Parathyroid adenoma (tissue), 2 donors: ENCODE results near the gene FBXL7.

Experiments
- H2AFZ ChIP-seq: fragments of 300-600 bp; sonication (generic); one replicate; pipeline ENCODE4 v1.7.0; 2017; ENCODE audit warnings: antibody characterized with exemption, mild to moderate bottlenecking
- H3K27ac ChIP-seq: fragments of 300-600 bp; sonication (generic); one replicate; pipeline ENCODE4 v1.7.0; 2017
- H3K27me3 ChIP-seq: fragments of 300-600 bp; sonication (generic); one replicate; pipeline ENCODE4 v1.7.0; 2017; ENCODE audit warnings: low read length; ENCODE audit not compliant: control insufficient read depth, insufficient read depth
- H3K36me3 ChIP-seq: fragments of 300-600 bp; sonication (generic); one replicate; pipeline ENCODE4 v1.7.0; 2017; ENCODE audit warnings: low read length; ENCODE audit not compliant: control insufficient read depth, insufficient read depth
- H3K4me1 ChIP-seq: fragments of 300-600 bp; sonication (generic); one replicate; pipeline ENCODE4 v1.7.0; 2017; ENCODE audit warnings: control low read depth
- H3K4me2 ChIP-seq: fragments of 300-600 bp; sonication (generic); one replicate; pipeline ENCODE4 v1.7.0; 2017; ENCODE audit warnings: low read length
- H3K4me3 ChIP-seq: fragments of 300-600 bp; sonication (generic); one replicate; pipeline ENCODE4 v1.7.0; 2017; ENCODE audit warnings: low read depth, low read length
- H3K79me2 ChIP-seq: fragments of 300-600 bp; sonication (generic); one replicate; pipeline ENCODE4 v1.7.0; 2017; ENCODE audit warnings: control low read depth
- H3K9ac ChIP-seq: fragments of 300-600 bp; sonication (generic); one replicate; pipeline ENCODE4 v1.7.0; 2017; ENCODE audit warnings: mild to moderate bottlenecking
- H3K9me3 ChIP-seq: fragments of 300-600 bp; sonication (generic); one replicate; pipeline ENCODE4 v1.7.0; 2017; ENCODE audit warnings: low read length; ENCODE audit not compliant: control insufficient read depth
- TF ChIP-seq, protein P1 (sequence below): fragments of 300-600 bp; sonication (generic); IDR thresholded peaks from one replicate; pipeline ENCODE4 v1.7.0; 2017; ENCODE audit warnings: antibody characterized with exemption, mild to moderate bottlenecking
- donor health status: primary hyperparathyroidism.

Gene FBXL7

DNA sequence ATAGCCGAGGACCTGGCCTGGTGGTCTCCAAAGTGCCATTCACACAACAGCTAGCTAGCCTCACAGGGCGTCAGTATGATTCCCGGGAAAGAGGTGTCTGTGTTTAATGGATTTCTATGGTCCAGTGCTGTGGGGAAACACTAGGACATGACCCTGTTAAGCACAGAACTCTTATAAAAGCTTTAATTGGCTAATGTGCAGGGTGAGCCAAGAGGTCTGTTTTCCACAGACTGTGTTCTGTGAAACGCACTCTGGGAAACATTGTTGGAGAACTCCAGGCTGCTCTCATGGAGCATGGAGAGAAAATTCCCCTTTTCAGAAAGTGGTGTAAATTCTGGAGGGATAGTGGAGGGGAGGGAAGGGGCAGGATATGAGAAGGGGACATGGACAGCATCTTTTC, 331.4 kb downstream of the FBXL7 start:
- no peak overlapping the region for H3K4me2 ChIP-seq
- no peaks in the 10 kb centered on the region for H3K79me2 ChIP-seq
- H3K27me3 ChIP-seq = no peaks in the 10 kb centered on the region
- no peak overlapping the region for H3K27ac ChIP-seq
- no peak overlapping the region for H2AFZ ChIP-seq
- TF ChIP-seq, protein P1, sequence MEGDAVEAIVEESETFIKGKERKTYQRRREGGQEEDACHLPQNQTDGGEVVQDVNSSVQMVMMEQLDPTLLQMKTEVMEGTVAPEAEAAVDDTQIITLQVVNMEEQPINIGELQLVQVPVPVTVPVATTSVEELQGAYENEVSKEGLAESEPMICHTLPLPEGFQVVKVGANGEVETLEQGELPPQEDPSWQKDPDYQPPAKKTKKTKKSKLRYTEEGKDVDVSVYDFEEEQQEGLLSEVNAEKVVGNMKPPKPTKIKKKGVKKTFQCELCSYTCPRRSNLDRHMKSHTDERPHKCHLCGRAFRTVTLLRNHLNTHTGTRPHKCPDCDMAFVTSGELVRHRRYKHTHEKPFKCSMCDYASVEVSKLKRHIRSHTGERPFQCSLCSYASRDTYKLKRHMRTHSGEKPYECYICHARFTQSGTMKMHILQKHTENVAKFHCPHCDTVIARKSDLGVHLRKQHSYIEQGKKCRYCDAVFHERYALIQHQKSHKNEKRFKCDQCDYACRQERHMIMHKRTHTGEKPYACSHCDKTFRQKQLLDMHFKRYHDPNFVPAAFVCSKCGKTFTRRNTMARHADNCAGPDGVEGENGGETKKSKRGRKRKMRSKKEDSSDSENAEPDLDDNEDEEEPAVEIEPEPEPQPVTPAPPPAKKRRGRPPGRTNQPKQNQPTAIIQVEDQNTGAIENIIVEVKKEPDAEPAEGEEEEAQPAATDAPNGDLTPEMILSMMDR = no peak
- H3K36me3 ChIP-seq = no peaks in the 10 kb centered on the region
- no peak overlapping the region for H3K4me3 ChIP-seq
- no peaks in the 10 kb centered on the region for H3K4me1 ChIP-seq
- H3K9ac ChIP-seq = no peak overlapping the region
- H3K9me3 ChIP-seq = no peaks in the 10 kb centered on the region

DNA sequence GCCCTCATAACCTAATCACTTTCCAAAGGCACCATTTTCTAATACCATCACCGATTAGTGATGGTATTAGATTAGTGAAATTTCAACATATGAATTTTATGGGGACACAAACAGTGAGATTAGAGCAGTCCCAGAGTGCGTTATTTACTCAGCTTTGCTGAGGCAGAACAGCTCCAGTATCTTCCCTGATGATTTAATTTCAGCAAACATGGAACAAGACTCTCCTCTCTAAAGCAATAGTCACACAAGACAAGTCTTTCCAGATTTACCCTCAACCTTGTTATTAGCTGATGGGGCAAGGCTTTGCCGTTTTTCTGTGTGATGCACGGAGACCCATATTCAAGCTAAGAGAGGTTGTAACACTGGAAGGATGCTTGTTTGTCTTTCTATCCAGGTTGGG, 333.4 kb downstream of the FBXL7 start:
- no peaks in the 10 kb centered on the region for H3K36me3 ChIP-seq
- no peaks in the 10 kb centered on the region for H3K27me3 ChIP-seq
- H3K9ac ChIP-seq = no peak overlapping the region
- no peak overlapping the region for H3K4me3 ChIP-seq
- no peak overlapping the region for H3K27ac ChIP-seq
- no peaks in the 10 kb centered on the region for H3K79me2 ChIP-seq
- no peaks in the 10 kb centered on the region for H3K4me1 ChIP-seq
- H3K9me3 ChIP-seq = no peaks in the 10 kb centered on the region
- TF ChIP-seq, protein P1 = no peak
- H3K4me2 ChIP-seq = no peak overlapping the region
- no peak overlapping the region for H2AFZ ChIP-seq

DNA sequence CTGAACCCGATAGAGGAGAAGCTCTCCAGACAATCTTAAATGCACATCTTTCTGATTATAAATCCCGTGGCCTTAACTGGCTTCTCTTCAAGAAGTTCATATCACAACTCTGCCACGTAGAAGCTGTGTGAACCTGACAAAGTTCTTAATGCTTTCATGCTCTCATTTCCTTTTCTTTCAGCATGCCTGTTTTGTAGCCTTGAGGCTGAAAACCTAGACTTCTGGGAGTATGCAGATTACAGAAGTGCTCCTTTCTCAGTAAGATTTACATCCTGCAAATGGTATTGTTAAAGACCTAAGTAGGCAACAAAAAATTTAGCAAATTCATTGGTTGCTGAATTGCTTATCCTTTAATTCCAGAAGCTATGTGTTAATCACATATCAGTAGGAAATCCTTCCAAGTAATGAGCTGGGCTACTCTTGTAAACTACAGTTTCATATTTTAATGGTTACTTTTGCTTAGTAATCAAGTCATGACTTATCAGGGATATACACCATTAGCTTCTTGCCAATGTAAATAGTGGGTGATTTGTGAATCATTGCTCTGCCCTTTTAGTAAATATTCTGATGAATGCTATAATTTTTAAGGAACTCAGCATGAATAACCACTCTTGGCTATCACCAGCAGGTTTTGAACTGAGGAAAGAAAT, 334.7 kb downstream of the FBXL7 start:
- H3K4me3 ChIP-seq = no peak overlapping the region
- no peaks in the 10 kb centered on the region for H3K9me3 ChIP-seq
- no peaks in the 10 kb centered on the region for H3K79me2 ChIP-seq
- H3K36me3 ChIP-seq = no peaks in the 10 kb centered on the region
- H2AFZ ChIP-seq = no peak overlapping the region
- no peak overlapping the region for H3K27ac ChIP-seq
- H3K4me2 ChIP-seq = no peak overlapping the region
- no peaks in the 10 kb centered on the region for H3K4me1 ChIP-seq
- TF ChIP-seq, protein P1 = no peak
- no peak overlapping the region for H3K9ac ChIP-seq
- no peaks in the 10 kb centered on the region for H3K27me3 ChIP-seq

DNA sequence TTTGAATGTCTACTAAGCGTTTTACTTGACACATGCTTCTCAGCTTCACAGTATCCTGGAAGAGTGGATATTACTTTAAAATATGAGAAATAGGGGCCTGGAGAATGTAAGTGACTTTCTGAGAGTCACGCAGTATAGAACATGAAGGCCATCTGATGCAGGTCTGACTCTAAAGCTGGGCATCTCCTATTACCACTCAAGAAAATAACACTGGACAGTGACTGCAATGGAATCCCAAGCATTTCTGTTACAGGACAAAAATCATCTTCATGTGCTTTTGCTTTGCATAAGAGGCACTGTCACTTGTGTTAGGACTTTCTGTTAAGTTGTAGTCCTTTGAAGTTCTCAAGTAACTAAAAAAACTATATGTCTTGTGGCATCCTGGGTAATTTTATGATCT, 335.5 kb downstream of the FBXL7 start:
- no peaks in the 10 kb centered on the region for H3K4me1 ChIP-seq
- no peaks in the 10 kb centered on the region for H3K79me2 ChIP-seq
- no peak overlapping the region for H2AFZ ChIP-seq
- TF ChIP-seq, protein P1 = no peak
- no peak overlapping the region for H3K27ac ChIP-seq
- no peak overlapping the region for H3K9ac ChIP-seq
- no peaks in the 10 kb centered on the region for H3K9me3 ChIP-seq
- H3K27me3 ChIP-seq = no peaks in the 10 kb centered on the region
- no peak overlapping the region for H3K4me3 ChIP-seq
- no peak overlapping the region for H3K4me2 ChIP-seq
- H3K36me3 ChIP-seq = no peaks in the 10 kb centered on the region
